WTC11 (cell line): ENCODE measurements around the gene SPOCK1. TPM values are rescaled to one million over a fixed set of nuclear protein-coding genes. Genes with fewer than 3 reads are reported as not detected.

Source experiments
- ATAC-seq: fragments of 200-7000 bp; cut with Tn5 transposase; 2 replicates; pipeline ENCODE4 v1.10.0; 2021; ENCODE audit warnings: mild to moderate bottlenecking, moderate library complexity
- CTCF ChIA-PET: fragments of 300-600 bp; sonication (Branson Sonifier 250); formaldehyde crosslinking; loops from one replicate; lab custom pipeline; 2021; ENCODE audit warnings: antibody characterized with exemption; lab: Charles Lee
- POLR2A ChIA-PET: fragments of 350-600 bp; sonication (Branson Sonifier 250); formaldehyde crosslinking; loops from one replicate; lab custom pipeline; 2021; ENCODE audit warnings: antibody characterized with exemption; lab: Charles Lee
- DNase-seq: peaks from one replicate; pipeline ENCODE4 v3.0.0; 2021; ENCODE audit warnings: low spot score
- H3K27ac Mint-ChIP-seq: 2 replicates; pipeline ENCODE4 v1.8.0; 2021; ENCODE audit warnings: mixed read lengths
- H3K27me3 Mint-ChIP-seq: 2 replicates; pipeline ENCODE4 v1.8.0; 2021; ENCODE audit warnings: low read depth, mild to moderate bottlenecking, moderate library complexity, mixed read lengths
- H3K36me3 Mint-ChIP-seq: 2 replicates; pipeline ENCODE4 v1.8.0; 2021; ENCODE audit warnings: mixed read lengths
- H3K4me1 Mint-ChIP-seq: 2 replicates; pipeline ENCODE4 v1.8.0; 2022; ENCODE audit warnings: mixed read lengths
- H3K4me3 Mint-ChIP-seq: 2 replicates; pipeline ENCODE4 v1.8.0; 2021; ENCODE audit warnings: mild to moderate bottlenecking, moderate library complexity, mixed read lengths
- H3K9me3 Mint-ChIP-seq: 2 replicates; pipeline ENCODE4 v1.8.0; 2021; ENCODE audit warnings: mixed read lengths
- ELF4 ChIP-seq: sonication (generic); formaldehyde crosslinking; IDR thresholded peaks from 2 replicates; pipeline ENCODE4 v1.8.1; 2022; ENCODE audit warnings: low read depth, mild to moderate bottlenecking, moderate library complexity, missing genetic modification reagents
- GABPB1 ChIP-seq: sonication (generic); formaldehyde crosslinking; IDR thresholded peaks from 2 replicates; pipeline ENCODE4 v1.8.1; 2023; ENCODE audit warnings: mild to moderate bottlenecking, missing genetic modification reagents
- NFATC4 ChIP-seq: fragments of 250-450 bp; sonication (Bioruptor Pico); IDR thresholded peaks from 2 replicates; pipeline ENCODE4 v1.9.0; 2021; ENCODE audit warnings: mild to moderate bottlenecking
- NFYB ChIP-seq: sonication (generic); formaldehyde crosslinking; conservative IDR thresholded peaks from 2 replicates; pipeline ENCODE4 v1.8.0; 2022; ENCODE audit warnings: low read depth, missing genetic modification reagents
- SOX15 ChIP-seq: fragments of 250-450 bp; sonication (Bioruptor Pico); IDR thresholded peaks from 2 replicates; pipeline ENCODE4 v1.9.0; 2021; ENCODE audit warnings: mild to moderate bottlenecking
- SP1 ChIP-seq: sonication (generic); formaldehyde crosslinking; conservative IDR thresholded peaks from 2 replicates; pipeline ENCODE4 v1.8.1; 2022; ENCODE audit warnings: missing genetic modification reagents
- TEAD1 ChIP-seq: sonication (generic); formaldehyde crosslinking; IDR thresholded peaks from 2 replicates; pipeline ENCODE4 v1.8.0; 2022; ENCODE audit warnings: mild to moderate bottlenecking, missing genetic modification reagents
- total RNA-seq: library from RNA; stranded (reverse); gene quantifications from 3 replicates; pipeline ENCODE4 v1.2.3, GENCODE V29; 2021
- TF ChIP-seq, protein P1 (sequence below): fragments of 250-450 bp; sonication (Bioruptor Pico); IDR thresholded peaks from 2 replicates; pipeline ENCODE4 v1.9.0; 2021; ENCODE audit warnings: moderate library complexity, mild to moderate bottlenecking, inconsistent platforms, borderline replicate concordance
- TF ChIP-seq, protein P2 (sequence below): sonication (generic); formaldehyde crosslinking; IDR thresholded peaks from 2 replicates; pipeline ENCODE4 v1.8.1; 2022; ENCODE audit warnings: low read depth, missing genetic modification reagents, borderline replicate concordance
- TF ChIP-seq, protein P3 (sequence below): sonication (generic); formaldehyde crosslinking; IDR thresholded peaks from 2 replicates; pipeline ENCODE4 v1.8.0; 2022; ENCODE audit warnings: mild to moderate bottlenecking, missing genetic modification reagents
- TF ChIP-seq, protein P4 (sequence below): sonication (generic); formaldehyde crosslinking; IDR thresholded peaks from 2 replicates; pipeline ENCODE4 v1.8.1; 2023; ENCODE audit warnings: mild to moderate bottlenecking, missing genetic modification reagents
- TF ChIP-seq, protein P5 (sequence below): sonication (generic); formaldehyde crosslinking; conservative IDR thresholded peaks from 2 replicates; pipeline ENCODE4 v1.8.1; 2022; ENCODE audit warnings: mild to moderate bottlenecking, missing genetic modification reagents
- TF ChIP-seq, protein P6 (sequence below): sonication (generic); formaldehyde crosslinking; IDR thresholded peaks from 2 replicates; pipeline ENCODE4 v1.8.1; 2022; ENCODE audit warnings: mild to moderate bottlenecking, missing genetic modification reagents, moderate library complexity, borderline replicate concordance
- TF ChIP-seq, protein P7 (sequence below): sonication (generic); formaldehyde crosslinking; IDR thresholded peaks from 2 replicates; pipeline ENCODE4 v1.8.1; 2023; ENCODE audit warnings: mild to moderate bottlenecking, missing genetic modification reagents, moderate library complexity

The SPOCK1 gene
- total RNA-seq, 1 experiment from 2014 or later = 15.2 TPM

DNA sequence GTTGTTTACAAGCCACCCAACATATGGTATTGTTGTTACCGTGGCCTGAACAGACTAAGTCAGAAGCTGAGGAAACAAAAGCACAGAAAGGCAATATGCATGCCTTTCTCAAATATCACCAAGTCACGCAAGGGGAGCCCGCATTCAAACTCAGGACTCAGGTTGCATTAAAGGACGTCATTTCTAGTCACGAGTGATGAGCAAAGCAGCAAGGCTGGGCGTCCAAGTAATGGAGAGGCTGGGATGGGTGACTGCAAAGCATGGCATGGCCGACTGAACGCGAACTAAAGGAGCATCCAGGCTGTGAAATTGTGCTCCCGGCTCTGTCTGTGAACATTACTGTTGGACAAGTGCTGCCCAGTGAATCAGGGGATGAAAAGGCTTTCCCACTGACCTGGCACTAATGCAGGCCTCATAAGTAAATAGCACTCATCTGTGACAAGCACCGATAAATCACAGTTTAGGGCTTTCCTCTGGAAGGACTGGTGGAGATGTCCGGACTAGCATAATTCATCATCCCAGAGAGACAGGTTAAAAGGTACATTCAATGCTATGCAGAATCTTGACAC, 202.8 kb downstream of the SPOCK1 start:
- Mint-ChIP-seq H3K9me3 (peaks cover 4% of the 10 kb centered on the region; the same call in 1 of the 2 replicates), H3K36me3 (no peaks in the 10 kb centered on the region), H3K4me1 (no peaks in the 10 kb centered on the region), H3K27me3 (no peaks in the 10 kb centered on the region), H3K4me3 (no peak overlapping the region), H3K27ac (no peak overlapping the region)
- no peak for TF ChIP-seq ELF4 (CRISPR knock-in tag)
- ChIA-PET CTCF (no interaction called here), POLR2A (no interaction called here)
- no peak for DNase-seq
- no peak for ATAC-seq

DNA sequence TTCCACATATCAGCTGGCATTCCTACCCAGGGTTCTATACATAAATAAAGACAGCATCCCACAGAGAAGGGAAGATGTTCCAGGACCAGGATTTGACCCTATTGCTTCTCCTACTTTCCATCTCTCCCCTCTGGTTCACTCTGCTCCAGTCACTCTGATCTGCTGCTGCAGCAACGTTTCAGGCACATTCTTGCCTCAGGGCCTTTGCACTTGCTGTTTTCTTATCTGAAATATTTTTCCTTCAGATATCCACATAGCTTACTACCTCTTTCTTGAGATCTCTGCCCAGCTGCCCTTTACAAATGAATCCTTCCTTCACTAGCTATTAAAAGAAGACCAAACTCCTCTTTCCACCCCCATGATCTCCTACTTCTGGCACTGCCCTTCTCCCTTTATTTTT, 204.5 kb downstream of the SPOCK1 start:
- Mint-ChIP-seq H3K4me1 (no peaks in the 10 kb centered on the region), H3K9me3 (peaks cover 4% of the 10 kb centered on the region; the same call in 1 of the 2 replicates), H3K4me3 (no peak overlapping the region), H3K27ac (no peak overlapping the region), H3K27me3 (no peaks in the 10 kb centered on the region), H3K36me3 (no peaks in the 10 kb centered on the region)
- no peak for DNase-seq
- no peak for ATAC-seq
- POLR2A ChIA-PET = interaction anchor here (0.6 kb wide), 1 partner anchor 417 kb away, joined by 3 read pairs; no protein-coding TSS in a partner anchor
- CTCF ChIA-PET = interaction anchor here (0.7 to 1.2 kb wide), 3 partner anchors 14 to 311 kb away, joined by 3 to 5 read pairs (median 3); no protein-coding TSS in a partner anchor
- TF ChIP-seq, protein P1, sequence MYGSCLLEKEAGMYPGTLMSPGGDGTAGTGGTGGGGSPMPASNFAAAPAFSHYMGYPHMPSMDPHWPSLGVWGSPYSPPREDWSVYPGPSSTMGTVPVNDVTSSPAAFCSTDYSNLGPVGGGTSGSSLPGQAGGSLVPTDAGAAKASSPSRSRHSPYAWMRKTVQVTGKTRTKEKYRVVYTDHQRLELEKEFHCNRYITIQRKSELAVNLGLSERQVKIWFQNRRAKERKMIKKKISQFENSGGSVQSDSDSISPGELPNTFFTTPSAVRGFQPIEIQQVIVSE (CRISPR knock-in tag) = no peak
- TF ChIP-seq TEAD1 (CRISPR knock-in tag) (no peak), SOX15 (CRISPR knock-in tag) (no peak), SP1 (CRISPR knock-in tag) (no peak), GABPB1 (CRISPR knock-in tag) (no peak)
- TF ChIP-seq, protein P2, sequence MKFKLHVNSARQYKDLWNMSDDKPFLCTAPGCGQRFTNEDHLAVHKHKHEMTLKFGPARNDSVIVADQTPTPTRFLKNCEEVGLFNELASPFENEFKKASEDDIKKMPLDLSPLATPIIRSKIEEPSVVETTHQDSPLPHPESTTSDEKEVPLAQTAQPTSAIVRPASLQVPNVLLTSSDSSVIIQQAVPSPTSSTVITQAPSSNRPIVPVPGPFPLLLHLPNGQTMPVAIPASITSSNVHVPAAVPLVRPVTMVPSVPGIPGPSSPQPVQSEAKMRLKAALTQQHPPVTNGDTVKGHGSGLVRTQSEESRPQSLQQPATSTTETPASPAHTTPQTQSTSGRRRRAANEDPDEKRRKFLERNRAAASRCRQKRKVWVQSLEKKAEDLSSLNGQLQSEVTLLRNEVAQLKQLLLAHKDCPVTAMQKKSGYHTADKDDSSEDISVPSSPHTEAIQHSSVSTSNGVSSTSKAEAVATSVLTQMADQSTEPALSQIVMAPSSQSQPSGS (CRISPR knock-in tag) = no peak
- TF ChIP-seq, protein P3, sequence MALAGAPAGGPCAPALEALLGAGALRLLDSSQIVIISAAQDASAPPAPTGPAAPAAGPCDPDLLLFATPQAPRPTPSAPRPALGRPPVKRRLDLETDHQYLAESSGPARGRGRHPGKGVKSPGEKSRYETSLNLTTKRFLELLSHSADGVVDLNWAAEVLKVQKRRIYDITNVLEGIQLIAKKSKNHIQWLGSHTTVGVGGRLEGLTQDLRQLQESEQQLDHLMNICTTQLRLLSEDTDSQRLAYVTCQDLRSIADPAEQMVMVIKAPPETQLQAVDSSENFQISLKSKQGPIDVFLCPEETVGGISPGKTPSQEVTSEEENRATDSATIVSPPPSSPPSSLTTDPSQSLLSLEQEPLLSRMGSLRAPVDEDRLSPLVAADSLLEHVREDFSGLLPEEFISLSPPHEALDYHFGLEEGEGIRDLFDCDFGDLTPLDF (CRISPR knock-in tag) = no peak
- TF ChIP-seq, protein P4, sequence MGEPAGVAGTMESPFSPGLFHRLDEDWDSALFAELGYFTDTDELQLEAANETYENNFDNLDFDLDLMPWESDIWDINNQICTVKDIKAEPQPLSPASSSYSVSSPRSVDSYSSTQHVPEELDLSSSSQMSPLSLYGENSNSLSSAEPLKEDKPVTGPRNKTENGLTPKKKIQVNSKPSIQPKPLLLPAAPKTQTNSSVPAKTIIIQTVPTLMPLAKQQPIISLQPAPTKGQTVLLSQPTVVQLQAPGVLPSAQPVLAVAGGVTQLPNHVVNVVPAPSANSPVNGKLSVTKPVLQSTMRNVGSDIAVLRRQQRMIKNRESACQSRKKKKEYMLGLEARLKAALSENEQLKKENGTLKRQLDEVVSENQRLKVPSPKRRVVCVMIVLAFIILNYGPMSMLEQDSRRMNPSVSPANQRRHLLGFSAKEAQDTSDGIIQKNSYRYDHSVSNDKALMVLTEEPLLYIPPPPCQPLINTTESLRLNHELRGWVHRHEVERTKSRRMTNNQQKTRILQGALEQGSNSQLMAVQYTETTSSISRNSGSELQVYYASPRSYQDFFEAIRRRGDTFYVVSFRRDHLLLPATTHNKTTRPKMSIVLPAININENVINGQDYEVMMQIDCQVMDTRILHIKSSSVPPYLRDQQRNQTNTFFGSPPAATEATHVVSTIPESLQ (CRISPR knock-in tag) = no peak
- TF ChIP-seq, protein P5, sequence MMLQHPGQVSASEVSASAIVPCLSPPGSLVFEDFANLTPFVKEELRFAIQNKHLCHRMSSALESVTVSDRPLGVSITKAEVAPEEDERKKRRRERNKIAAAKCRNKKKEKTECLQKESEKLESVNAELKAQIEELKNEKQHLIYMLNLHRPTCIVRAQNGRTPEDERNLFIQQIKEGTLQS (CRISPR knock-in tag) = no peak
- TF ChIP-seq, protein P6, sequence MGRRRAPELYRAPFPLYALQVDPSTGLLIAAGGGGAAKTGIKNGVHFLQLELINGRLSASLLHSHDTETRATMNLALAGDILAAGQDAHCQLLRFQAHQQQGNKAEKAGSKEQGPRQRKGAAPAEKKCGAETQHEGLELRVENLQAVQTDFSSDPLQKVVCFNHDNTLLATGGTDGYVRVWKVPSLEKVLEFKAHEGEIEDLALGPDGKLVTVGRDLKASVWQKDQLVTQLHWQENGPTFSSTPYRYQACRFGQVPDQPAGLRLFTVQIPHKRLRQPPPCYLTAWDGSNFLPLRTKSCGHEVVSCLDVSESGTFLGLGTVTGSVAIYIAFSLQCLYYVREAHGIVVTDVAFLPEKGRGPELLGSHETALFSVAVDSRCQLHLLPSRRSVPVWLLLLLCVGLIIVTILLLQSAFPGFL (CRISPR knock-in tag) = no peak

DNA sequence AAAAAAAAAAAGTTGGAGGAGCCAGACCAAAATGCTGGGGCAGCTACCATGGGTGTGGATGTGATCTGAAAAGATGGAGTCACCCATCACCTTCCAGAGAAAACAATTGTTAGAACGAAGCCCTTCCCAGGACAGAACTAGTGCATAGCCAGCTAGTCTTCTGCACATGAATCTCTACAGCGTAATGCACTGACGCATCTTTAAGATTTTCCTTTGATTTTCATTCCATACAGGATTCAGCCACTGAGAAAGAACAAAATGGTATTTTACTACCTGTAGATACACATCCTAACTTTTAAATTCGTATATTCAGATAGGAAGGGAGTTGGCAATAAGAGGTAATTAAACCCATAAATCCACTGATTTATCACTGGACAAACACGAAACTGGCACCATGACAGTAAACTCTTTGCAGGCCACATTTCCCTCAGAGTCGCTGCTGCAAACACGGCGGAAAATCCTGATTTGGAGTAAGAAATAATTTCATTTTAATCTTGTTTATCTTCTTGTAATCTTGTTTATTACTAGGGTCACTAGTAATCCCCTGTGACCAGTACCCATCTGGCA, 206.6 kb downstream of the SPOCK1 start:
- TF ChIP-seq, protein P7, sequence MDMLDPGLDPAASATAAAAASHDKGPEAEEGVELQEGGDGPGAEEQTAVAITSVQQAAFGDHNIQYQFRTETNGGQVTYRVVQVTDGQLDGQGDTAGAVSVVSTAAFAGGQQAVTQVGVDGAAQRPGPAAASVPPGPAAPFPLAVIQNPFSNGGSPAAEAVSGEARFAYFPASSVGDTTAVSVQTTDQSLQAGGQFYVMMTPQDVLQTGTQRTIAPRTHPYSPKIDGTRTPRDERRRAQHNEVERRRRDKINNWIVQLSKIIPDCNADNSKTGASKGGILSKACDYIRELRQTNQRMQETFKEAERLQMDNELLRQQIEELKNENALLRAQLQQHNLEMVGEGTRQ (CRISPR knock-in tag) = no peak
- TF ChIP-seq NFYB (CRISPR knock-in tag) (no peak), NFATC4 (CRISPR knock-in tag) (no peak)
- TF ChIP-seq, all 79 proteins: peak for 0
- H3K27me3 Mint-ChIP-seq = no peaks in the 10 kb centered on the region
- peaks cover 4% of the 10 kb centered on the region; the same call in 1 of the 2 replicates for H3K9me3 Mint-ChIP-seq
- DNase-seq = no peak
- H3K4me3 Mint-ChIP-seq = no peak overlapping the region
- H3K27ac Mint-ChIP-seq = no peak overlapping the region
- ChIA-PET CTCF (interaction anchor here (0.7 kb wide), 2 partner anchors 44 to 217 kb away, joined by 3 to 5 read pairs; no protein-coding TSS in a partner anchor), POLR2A (no interaction called here)
- H3K4me1 Mint-ChIP-seq = no peaks in the 10 kb centered on the region
- H3K36me3 Mint-ChIP-seq = no peaks in the 10 kb centered on the region
- no peak for ATAC-seq
